HG03354 (cell line): ENCODE results near the gene MAP10.
"Not testable (repeated sequence)": the region's sequence is repeated elsewhere in the genome, so short reads cannot be mapped to it uniquely, and the experiment has no call there.

Experiments used
- ATAC-seq: cut with Tn5 transposase; IDR thresholded peaks from one replicate; pipeline ENCODE4 v1.9.1; 2021; ENCODE audit warnings: mild to moderate bottlenecking; ENCODE audit not compliant: unreplicated experiment, poor library complexity, severe bottlenecking

MAP10 gene

GRCh38 chr1:232805269-232806185 is at the start of gene MAP10:
TSS of gene MAP10 (plus strand) at chr1:232805416. CDS start at chr1:232805450, 34 bp downstream.
- ATAC-seq, result peak; percentile 96

- no peak for ATAC-seq
Measured at GRCh38 chr1:232764458-232765251, 40.6 kb upstream of the MAP10 start.

GRCh38 chr1:232765542-232765941 is 39.7 kb upstream of the MAP10 start:
- ATAC-seq, result no peak

- ATAC-seq, result peak; percentile 90
Measured at GRCh38 chr1:232766241-232766890, 38.9 kb upstream of the MAP10 start.

- ATAC-seq, result peak; percentile 8
Measured at GRCh38 chr1:232766904-232767303, 38.3 kb upstream of the MAP10 start.

- no peak for ATAC-seq
Measured at GRCh38 chr1:232767305-232768074, 37.7 kb upstream of the MAP10 start.

GRCh38 chr1:232768793-232769192 is 36.4 kb upstream of the MAP10 start:
- ATAC-seq, result no peak

GRCh38 chr1:232769733-232770132 is 35.5 kb upstream of the MAP10 start:
- ATAC-seq, result no peak

GRCh38 chr1:232773752-232774151 is 31.5 kb upstream of the MAP10 start:
- ATAC-seq, result no peak

GRCh38 chr1:232776526-232777106 is 28.6 kb upstream of the MAP10 start:
- ATAC-seq, result no peak

- ATAC-seq, result no peak
Measured at GRCh38 chr1:232780354-232780753, 24.9 kb upstream of the MAP10 start.

GRCh38 chr1:232784794-232785193 is 20.4 kb upstream of the MAP10 start:
- no peak for ATAC-seq

GRCh38 chr1:232785630-232786029 is 19.6 kb upstream of the MAP10 start:
- ATAC-seq, result not testable (repeated sequence)

GRCh38 chr1:232786845-232787455 is 18.3 kb upstream of the MAP10 start:
- ATAC-seq, result no peak

GRCh38 chr1:232788235-232788872 is 16.9 kb upstream of the MAP10 start:
- ATAC-seq, result no peak

GRCh38 chr1:232789651-232790050 is 15.6 kb upstream of the MAP10 start:
- ATAC-seq, result no peak

- no peak for ATAC-seq
Measured at GRCh38 chr1:232792949-232793348, 12.3 kb upstream of the MAP10 start.

GRCh38 chr1:232793944-232794343 is 11.3 kb upstream of the MAP10 start:
- ATAC-seq, result peak; percentile 69
